ENCODE results near the gene TXNRD1.
"Not testable (repeated sequence)": the region's sequence is repeated elsewhere in the genome, so short reads cannot be mapped to it uniquely, and the experiment has no call there.

Gene TXNRD1

DNA sequence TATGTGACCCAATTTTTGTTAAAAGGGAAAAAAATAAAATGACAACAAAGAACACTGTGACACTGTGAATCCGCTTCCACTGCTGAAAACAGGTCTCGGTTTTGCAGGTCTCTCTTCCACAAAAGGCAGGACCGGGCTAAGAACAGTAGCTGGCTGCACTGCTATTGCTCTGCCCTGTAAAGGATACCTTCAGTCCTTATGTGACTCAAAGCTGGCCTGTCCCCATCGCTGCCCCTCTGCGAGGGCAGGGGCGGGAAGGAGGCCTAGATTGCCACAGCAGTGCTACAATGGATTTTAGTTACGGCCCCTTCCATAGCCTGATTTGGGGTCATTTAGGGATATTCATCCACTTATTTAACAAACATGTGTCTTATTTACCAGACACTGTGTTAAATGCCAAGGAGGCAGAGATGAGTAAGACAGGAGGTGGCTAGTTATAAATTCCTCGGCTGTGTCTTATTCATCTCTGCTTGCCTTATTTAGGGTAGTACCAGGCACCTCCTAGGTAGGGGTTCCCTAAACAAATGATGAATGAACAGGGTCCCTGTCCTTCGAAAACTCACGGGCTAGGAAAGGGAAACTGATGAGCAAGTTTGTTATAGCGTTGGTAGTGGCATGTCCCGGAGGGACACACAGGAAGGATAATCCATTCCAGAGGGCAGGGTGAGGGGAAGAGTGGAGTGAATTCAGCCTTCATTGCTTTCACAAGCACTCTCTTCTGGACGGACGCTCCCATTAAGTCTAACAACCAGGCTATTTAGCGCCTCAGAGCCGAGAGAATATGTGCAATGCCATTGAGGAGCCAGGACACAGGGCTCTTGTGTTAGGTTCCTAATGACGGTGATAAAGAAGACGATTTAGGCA, 161.3 kb downstream of the TXNRD1 start:
- H3K9me3 ChIP-seq (ENCODE audit: control insufficient read depth, low read length), result no peaks in the 10 kb centered on the region
- H3K4me3 ChIP-seq (ENCODE audit: extremely low read depth, insufficient read depth, low read length, poor library complexity, severe bottlenecking), result no peak overlapping the region
- no peak overlapping the region for H3K27ac ChIP-seq (ENCODE audit: low read depth, low read length, severe bottlenecking)
- H3K4me1 ChIP-seq (ENCODE audit: control insufficient read depth, insufficient read depth, low read length, poor library complexity, severe bottlenecking), result peaks cover 4% of the 10 kb centered on the region
- 93 to 94% methylated on average over 13 to 17 of the region's 18 CpGs for WGBS, 2 experiments (ENCODE audit: insufficient coverage in 2 of 2)
- no peaks in the 10 kb centered on the region for H3K36me3 ChIP-seq (ENCODE audit: control insufficient read depth, insufficient read depth, low read length)

GRCh38 chr12:104377514-104377812, 161.9 kb downstream of the TXNRD1 start:
- no peaks in the 10 kb centered on the region for H3K36me3 ChIP-seq (ENCODE audit: control insufficient read depth, insufficient read depth, low read length)
- H3K4me3 ChIP-seq (ENCODE audit: extremely low read depth, insufficient read depth, low read length, poor library complexity, severe bottlenecking), result no peak overlapping the region
- 78 to 100% methylated on average over 2 to 5 of the region's 5 CpGs for WGBS, 2 experiments (ENCODE audit: insufficient coverage in 2 of 2)
- no peaks in the 10 kb centered on the region for H3K9me3 ChIP-seq (ENCODE audit: control insufficient read depth, low read length)
- H3K27ac ChIP-seq (ENCODE audit: low read depth, low read length, severe bottlenecking), result no peak overlapping the region
- no peaks in the 10 kb centered on the region for H3K4me1 ChIP-seq (ENCODE audit: control insufficient read depth, insufficient read depth, low read length, poor library complexity, severe bottlenecking)

DNA sequence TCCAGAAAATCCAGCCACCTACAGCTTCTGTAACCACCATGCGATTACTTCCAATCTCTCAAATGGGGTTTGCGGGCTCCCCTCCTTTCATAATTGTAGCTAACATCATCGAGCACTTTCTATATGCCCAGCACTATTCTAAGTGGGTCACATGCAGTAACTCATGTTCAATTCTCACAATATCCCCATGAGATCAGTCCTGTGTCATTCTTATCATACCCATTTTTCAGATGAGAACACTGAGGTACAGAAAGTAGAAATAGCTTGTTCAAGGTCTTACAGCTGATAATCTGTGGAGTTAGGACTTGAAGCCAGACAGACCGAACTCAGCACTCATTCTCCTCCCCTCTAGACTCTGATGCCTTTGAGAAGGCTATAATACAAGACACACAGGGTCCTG, 162.8 kb downstream of the TXNRD1 start:
- Histone ChIP-seq H3K4me3 (ENCODE audit: extremely low read depth, insufficient read depth, low read length, poor library complexity, severe bottlenecking) (no peak overlapping the region), H3K36me3 (ENCODE audit: control insufficient read depth, insufficient read depth, low read length) (no peaks in the 10 kb centered on the region), H3K9me3 (ENCODE audit: control insufficient read depth, low read length) (no peaks in the 10 kb centered on the region), H3K27ac (ENCODE audit: low read depth, low read length, severe bottlenecking) (no peak overlapping the region), H3K4me1 (ENCODE audit: control insufficient read depth, insufficient read depth, low read length, poor library complexity, severe bottlenecking) (no peaks in the 10 kb centered on the region)
- 90 to 96% methylated on average over 3 to 4 of the region's 4 CpGs for WGBS, 2 experiments (ENCODE audit: insufficient coverage in 2 of 2)

GRCh38 chr12:104381341-104381730, 165.8 kb downstream of the TXNRD1 start:
- WGBS, 2 experiments (ENCODE audit: insufficient coverage in 2 of 2), result no CpG with 5 or more reads among the region's 2 CpGs

GRCh38 chr12:104381731-104382480, 166.3 kb downstream of the TXNRD1 start:
- no peak overlapping the region for H3K4me3 ChIP-seq (ENCODE audit: extremely low read depth, insufficient read depth, low read length, poor library complexity, severe bottlenecking)
- 32 to 35% methylated on average over 16 of the region's 18 CpGs for WGBS, 2 experiments (ENCODE audit: insufficient coverage in 2 of 2)
- no peaks in the 10 kb centered on the region for H3K4me1 ChIP-seq (ENCODE audit: control insufficient read depth, insufficient read depth, low read length, poor library complexity, severe bottlenecking)
- no peaks in the 10 kb centered on the region for H3K9me3 ChIP-seq (ENCODE audit: control insufficient read depth, low read length)
- no peak overlapping the region for H3K27ac ChIP-seq (ENCODE audit: low read depth, low read length, severe bottlenecking)
- no peaks in the 10 kb centered on the region for H3K36me3 ChIP-seq (ENCODE audit: control insufficient read depth, insufficient read depth, low read length)

More at GRCh38 chr12:104381341-104381730, 165.8 kb downstream of the TXNRD1 start:
- Histone ChIP-seq H3K4me1 (ENCODE audit: control insufficient read depth, insufficient read depth, low read length, poor library complexity, severe bottlenecking) (no peaks in the 10 kb centered on the region), H3K4me3 (ENCODE audit: extremely low read depth, insufficient read depth, low read length, poor library complexity, severe bottlenecking) (no peak overlapping the region), H3K9me3 (ENCODE audit: control insufficient read depth, low read length) (no peaks in the 10 kb centered on the region), H3K36me3 (ENCODE audit: control insufficient read depth, insufficient read depth, low read length) (no peaks in the 10 kb centered on the region), H3K27ac (ENCODE audit: low read depth, low read length, severe bottlenecking) (no peak overlapping the region)

DNA sequence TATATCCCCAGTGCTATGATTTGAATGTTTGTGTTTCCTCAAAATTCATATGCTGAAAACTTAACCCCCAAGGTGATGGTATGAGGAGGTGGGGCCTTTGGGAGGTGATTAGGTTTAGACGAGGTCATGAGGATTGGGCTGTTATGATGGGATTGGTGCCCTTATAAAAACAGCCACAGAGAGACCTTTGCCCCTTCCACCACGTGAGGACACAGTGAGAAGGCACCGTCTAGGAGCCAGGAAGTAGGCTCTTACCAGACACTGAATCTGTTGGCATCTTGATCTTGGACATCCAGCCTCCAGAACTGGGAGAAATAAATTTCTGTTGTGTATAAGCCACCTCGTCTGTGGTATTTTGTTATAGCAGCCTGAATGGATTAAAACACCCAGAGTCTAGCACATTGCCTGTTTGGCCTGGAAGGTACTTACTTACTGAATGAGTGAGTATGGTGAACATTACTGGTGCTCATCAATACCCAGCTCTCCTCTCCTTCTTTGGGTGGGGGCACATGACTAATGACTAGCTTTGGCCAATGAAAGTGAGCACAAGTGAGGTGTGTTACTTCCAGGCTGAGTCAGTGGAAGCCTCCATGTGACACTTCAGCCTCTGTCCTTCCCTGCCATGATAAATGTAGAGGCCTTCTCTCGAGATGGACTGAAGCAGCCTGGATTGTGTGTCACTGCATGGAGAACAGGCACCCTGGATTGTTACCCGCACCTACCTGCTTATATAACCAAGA, 168.7 kb downstream of the TXNRD1 start:
- Histone ChIP-seq H3K4me3 (ENCODE audit: extremely low read depth, insufficient read depth, low read length, poor library complexity, severe bottlenecking) (no peak overlapping the region), H3K36me3 (ENCODE audit: control insufficient read depth, insufficient read depth, low read length) (no peaks in the 10 kb centered on the region), H3K27ac (ENCODE audit: low read depth, low read length, severe bottlenecking) (no peak overlapping the region), H3K9me3 (ENCODE audit: control insufficient read depth, low read length) (no peaks in the 10 kb centered on the region), H3K4me1 (ENCODE audit: control insufficient read depth, insufficient read depth, low read length, poor library complexity, severe bottlenecking) (no peaks in the 10 kb centered on the region)
- WGBS, 2 experiments (ENCODE audit: insufficient coverage in 2 of 2), result 93 to 95% methylated on average over 2 to 4 of the region's 6 CpGs

DNA sequence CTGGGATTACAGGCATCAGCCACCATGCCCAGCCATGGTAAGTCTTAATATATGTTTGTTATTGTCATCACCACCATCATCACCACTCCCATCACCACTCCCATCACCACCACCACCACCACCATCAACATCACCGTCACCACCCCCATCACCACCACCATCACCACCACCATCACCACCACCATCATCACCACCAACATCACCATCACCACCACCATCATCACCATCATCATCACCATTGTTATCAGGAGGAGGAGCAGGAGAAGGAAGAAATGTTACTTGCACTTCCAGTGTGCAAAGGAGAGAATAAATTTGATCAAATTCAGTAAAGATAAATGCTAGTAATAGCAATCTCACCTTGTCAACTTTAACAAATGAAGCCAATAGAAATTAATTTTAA, 169.9 kb downstream of the TXNRD1 start:
- 83% methylated on average over 1 of the region's 1 CpG; no CpG with 5 or more reads in 1 of the 2 experiments for WGBS, 2 experiments (ENCODE audit: insufficient coverage in 2 of 2)
- no peak overlapping the region for H3K27ac ChIP-seq (ENCODE audit: low read depth, low read length, severe bottlenecking)
- no peaks in the 10 kb centered on the region for H3K9me3 ChIP-seq (ENCODE audit: control insufficient read depth, low read length)
- no peak overlapping the region for H3K4me3 ChIP-seq (ENCODE audit: extremely low read depth, insufficient read depth, low read length, poor library complexity, severe bottlenecking)
- H3K36me3 ChIP-seq (ENCODE audit: control insufficient read depth, insufficient read depth, low read length), result no peaks in the 10 kb centered on the region
- no peaks in the 10 kb centered on the region for H3K4me1 ChIP-seq (ENCODE audit: control insufficient read depth, insufficient read depth, low read length, poor library complexity, severe bottlenecking)

- no peak overlapping the region for H3K27ac ChIP-seq (ENCODE audit: low read depth, low read length, severe bottlenecking)
- no peaks in the 10 kb centered on the region for H3K4me1 ChIP-seq (ENCODE audit: control insufficient read depth, insufficient read depth, low read length, poor library complexity, severe bottlenecking)
- WGBS, 2 experiments (ENCODE audit: insufficient coverage in 2 of 2), result 85 to 100% methylated on average over 2 to 3 of the region's 3 CpGs
- H3K9me3 ChIP-seq (ENCODE audit: control insufficient read depth, low read length), result no peaks in the 10 kb centered on the region
- no peak overlapping the region for H3K4me3 ChIP-seq (ENCODE audit: extremely low read depth, insufficient read depth, low read length, poor library complexity, severe bottlenecking)
- H3K36me3 ChIP-seq (ENCODE audit: control insufficient read depth, insufficient read depth, low read length), result no peaks in the 10 kb centered on the region
Measured at GRCh38 chr12:104386461-104386860, 170.9 kb downstream of the TXNRD1 start.

- Histone ChIP-seq H3K4me1 (ENCODE audit: control insufficient read depth, insufficient read depth, low read length, poor library complexity, severe bottlenecking) (no peaks in the 10 kb centered on the region), H3K4me3 (ENCODE audit: extremely low read depth, insufficient read depth, low read length, poor library complexity, severe bottlenecking) (no peak overlapping the region), H3K9me3 (ENCODE audit: control insufficient read depth, low read length) (no peaks in the 10 kb centered on the region), H3K27ac (ENCODE audit: low read depth, low read length, severe bottlenecking) (no peak overlapping the region), H3K36me3 (ENCODE audit: control insufficient read depth, insufficient read depth, low read length) (no peaks in the 10 kb centered on the region)
- 78 to 90% methylated on average over 5 to 6 of the region's 7 CpGs for WGBS, 2 experiments (ENCODE audit: insufficient coverage in 2 of 2)
Measured at GRCh38 chr12:104387190-104387589, 171.6 kb downstream of the TXNRD1 start.

DNA sequence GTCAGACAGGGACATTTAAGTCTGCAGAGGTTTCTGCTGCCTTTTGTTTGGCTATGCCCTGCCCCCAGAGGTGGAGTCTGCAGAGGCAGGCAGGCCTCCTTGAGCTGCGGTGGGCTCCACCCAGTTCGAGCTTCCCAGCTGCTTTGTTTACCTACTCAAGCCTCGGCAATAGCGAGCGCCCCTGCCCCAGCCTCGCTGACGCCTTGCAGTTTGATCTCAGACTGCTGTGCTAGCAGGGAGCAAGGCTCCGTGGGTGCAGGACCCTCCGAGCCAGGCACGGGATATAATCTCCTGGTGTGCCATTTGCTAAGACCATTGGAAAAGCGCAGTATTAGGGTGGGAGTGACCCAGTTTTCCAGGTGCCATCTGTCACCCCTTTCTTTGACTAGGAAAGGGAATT, 178.5 kb downstream of the TXNRD1 start:
- H3K27ac ChIP-seq (ENCODE audit: low read depth, low read length, severe bottlenecking); H3K9me3 ChIP-seq (ENCODE audit: control insufficient read depth, low read length); H3K4me1 ChIP-seq (ENCODE audit: control insufficient read depth, insufficient read depth, low read length, poor library complexity, severe bottlenecking); H3K4me3 ChIP-seq (ENCODE audit: extremely low read depth, insufficient read depth, low read length, poor library complexity, severe bottlenecking); H3K36me3 ChIP-seq (ENCODE audit: control insufficient read depth, insufficient read depth, low read length): not testable (repeated sequence)
- WGBS, 2 experiments (ENCODE audit: insufficient coverage in 2 of 2), result 91 to 97% methylated on average over 9 to 11 of the region's 11 CpGs

All from mesodermal cell (in vitro differentiated cells).